ENCODE measurements around the gene BARX1. TPM values are rescaled to one million over a fixed set of nuclear protein-coding genes. Genes with fewer than 3 reads are reported as not detected.

Gene BARX1
- total and polyA plus RNA-seq, 12 donors = 0.32 TPM; not detected in 11

DNA sequence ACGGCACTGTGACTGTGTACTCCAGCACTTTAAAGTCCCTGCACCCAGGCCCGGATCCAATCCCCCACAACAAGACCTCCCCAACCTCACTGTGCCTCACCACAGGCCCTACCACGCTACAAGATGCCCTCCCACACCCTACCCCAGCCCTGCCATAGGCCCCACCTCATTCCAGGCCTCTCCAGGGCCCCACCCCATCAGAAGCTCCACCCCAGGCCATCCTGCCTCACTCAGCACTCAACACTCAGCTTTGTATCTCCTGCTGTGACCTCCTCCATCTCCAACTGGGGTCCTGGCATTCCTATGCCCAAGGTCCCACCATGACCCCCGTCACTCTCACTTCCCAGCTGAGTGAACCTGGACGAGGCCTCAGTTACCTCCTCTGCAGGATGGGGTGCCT lies 38.8 kb downstream of the BARX1 start:
- no peaks in the 10 kb centered on the region for H3K27me3 ChIP-seq
- no peaks in the 10 kb centered on the region for H3K9me3 ChIP-seq (replicated peaks in 1 of 3)
- no peak overlapping the region for H3K4me3 ChIP-seq
- intact Hi-C loops (cut with DNase I) = no loop called here
- TF ChIP-seq, protein P1, sequence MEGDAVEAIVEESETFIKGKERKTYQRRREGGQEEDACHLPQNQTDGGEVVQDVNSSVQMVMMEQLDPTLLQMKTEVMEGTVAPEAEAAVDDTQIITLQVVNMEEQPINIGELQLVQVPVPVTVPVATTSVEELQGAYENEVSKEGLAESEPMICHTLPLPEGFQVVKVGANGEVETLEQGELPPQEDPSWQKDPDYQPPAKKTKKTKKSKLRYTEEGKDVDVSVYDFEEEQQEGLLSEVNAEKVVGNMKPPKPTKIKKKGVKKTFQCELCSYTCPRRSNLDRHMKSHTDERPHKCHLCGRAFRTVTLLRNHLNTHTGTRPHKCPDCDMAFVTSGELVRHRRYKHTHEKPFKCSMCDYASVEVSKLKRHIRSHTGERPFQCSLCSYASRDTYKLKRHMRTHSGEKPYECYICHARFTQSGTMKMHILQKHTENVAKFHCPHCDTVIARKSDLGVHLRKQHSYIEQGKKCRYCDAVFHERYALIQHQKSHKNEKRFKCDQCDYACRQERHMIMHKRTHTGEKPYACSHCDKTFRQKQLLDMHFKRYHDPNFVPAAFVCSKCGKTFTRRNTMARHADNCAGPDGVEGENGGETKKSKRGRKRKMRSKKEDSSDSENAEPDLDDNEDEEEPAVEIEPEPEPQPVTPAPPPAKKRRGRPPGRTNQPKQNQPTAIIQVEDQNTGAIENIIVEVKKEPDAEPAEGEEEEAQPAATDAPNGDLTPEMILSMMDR (IDR thresholded peaks at IDR 0.05) = no peak
- TF ChIP-seq POLR2A (IDR thresholded peaks at IDR 0.05) = no peak
- 59 to 71% (median 64%) methylated on average over 5 of the region's 5 CpGs for WGBS, 4 donors
- DNase-seq = no peak
- H3K27ac ChIP-seq = no peak overlapping the region
- no peaks in the 10 kb centered on the region for H3K4me1 ChIP-seq (replicated peaks in 1 of 2)
- H3K36me3 ChIP-seq (replicated peaks in 1 of 2) = no peaks in the 10 kb centered on the region

DNA sequence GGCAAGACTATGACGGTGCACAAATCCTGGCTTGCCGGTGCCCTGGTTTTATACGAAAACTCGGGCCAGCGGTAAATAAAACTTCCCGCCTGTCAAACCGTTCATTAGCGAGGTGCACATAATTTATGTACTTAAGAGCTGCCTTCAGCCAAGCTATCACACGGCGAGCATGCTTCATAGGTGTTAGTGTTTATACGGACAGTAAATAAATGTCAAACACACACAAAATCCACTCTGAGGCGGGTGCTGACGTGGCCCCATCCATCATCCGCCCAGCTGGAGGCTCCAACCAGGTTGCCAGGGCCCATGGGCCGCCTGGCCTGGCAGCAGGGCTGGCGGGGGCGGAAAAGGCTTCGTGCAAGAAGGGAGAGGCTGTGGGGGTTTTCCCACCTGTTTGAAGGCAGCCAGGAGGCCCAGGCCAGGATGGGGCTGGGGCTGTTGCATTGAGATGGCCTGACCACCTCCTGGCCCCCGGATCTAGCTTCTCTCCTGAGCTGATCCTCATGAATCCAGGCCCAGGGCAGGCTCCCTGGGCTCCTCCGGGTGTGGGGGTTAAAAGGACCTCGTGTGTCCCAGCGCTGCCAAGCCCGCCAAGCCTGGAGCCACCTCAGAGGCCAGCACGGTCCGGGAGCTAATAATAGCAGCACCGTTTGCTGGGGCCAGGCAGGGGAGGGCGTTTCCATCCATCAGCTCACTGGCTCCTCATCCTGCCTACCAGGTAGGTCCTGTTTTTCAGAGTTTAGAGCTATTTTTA lies 43.2 kb downstream of the BARX1 start:
- Histone ChIP-seq H3K4me3 (no peak overlapping the region), H3K9me3 (replicated peaks in 1 of 3) (no peaks in the 10 kb centered on the region), H3K27ac (no peak overlapping the region), H3K4me1 (replicated peaks in 1 of 2) (no peaks in the 10 kb centered on the region), H3K36me3 (replicated peaks in 1 of 2) (no peaks in the 10 kb centered on the region), H3K27me3 (no peaks in the 10 kb centered on the region)
- intact Hi-C loops (cut with DNase I) = no loop called here
- DNase-seq = no peak
- TF ChIP-seq, protein P1 (IDR thresholded peaks at IDR 0.05) = no peak
- no peak for TF ChIP-seq POLR2A (IDR thresholded peaks at IDR 0.05)
- WGBS, 4 donors = 57 to 72% (median 66%) methylated on average over 18 to 27 of the region's 27 CpGs

DNA sequence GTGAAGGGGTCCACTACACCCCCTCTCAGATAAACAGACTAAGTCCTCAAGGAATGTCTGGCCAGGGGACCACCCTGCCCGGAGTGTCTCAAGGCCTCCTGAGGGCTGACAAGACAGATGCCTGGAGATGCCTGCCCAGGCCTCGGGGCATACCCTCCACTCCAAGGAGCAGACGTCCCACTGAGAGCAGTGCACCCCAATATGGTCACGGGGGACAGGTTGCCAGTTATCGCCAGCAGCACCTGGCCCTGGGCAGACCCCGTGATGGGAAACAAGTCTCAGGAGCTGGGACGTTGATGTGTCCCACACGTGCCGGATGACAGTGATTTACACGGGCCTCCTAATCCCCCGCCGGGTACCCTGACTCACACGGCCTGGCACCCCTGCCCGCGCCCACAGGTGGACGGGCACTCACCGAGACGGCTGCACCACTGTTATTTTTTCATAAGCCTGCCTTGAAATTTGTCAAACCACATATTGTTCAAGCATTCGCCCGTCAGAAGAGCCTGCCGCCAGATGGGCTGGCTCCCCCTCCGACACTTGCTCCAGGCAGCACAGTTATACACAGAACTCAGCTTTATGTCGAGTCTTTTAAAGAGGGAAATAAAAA lies 43.9 kb downstream of the BARX1 start:
- Histone ChIP-seq H3K27me3 (no peaks in the 10 kb centered on the region), H3K27ac (no peak overlapping the region), H3K9me3 (replicated peaks in 1 of 3) (no peaks in the 10 kb centered on the region), H3K4me1 (replicated peaks in 1 of 2) (no peaks in the 10 kb centered on the region), H3K36me3 (replicated peaks in 1 of 2) (no peaks in the 10 kb centered on the region), H3K4me3 (no peak overlapping the region)
- TF ChIP-seq, protein P1 (IDR thresholded peaks at IDR 0.05) = no peak
- no peak for TF ChIP-seq POLR2A (IDR thresholded peaks at IDR 0.05)
- DNase-seq = no peak
- intact Hi-C loops (cut with DNase I) = no loop called here
- WGBS, 4 donors = 79 to 90% (median 86%) methylated on average over 16 to 23 of the region's 23 CpGs

DNA sequence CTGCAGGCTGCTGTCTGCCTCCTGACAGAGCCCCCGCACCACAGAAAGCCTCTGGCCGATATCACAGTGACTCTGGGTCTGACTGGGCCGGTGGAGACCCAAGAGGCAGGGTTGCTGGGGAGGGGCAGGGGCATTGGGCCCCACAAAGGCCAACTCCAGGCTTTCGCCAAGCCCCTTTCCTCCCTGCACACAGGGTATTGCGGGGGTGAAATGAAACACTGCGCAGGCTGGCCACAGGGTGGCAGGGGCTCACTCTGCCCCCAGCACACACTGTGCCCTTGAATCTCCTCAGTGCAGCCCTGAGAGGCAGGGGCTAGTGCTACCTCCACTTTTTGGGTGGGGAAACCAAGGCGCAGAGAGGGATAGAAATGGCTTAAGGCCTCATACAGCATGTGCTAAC lies 44.6 kb downstream of the BARX1 start:
- Histone ChIP-seq H3K36me3 (replicated peaks in 1 of 2) (no peaks in the 10 kb centered on the region), H3K27me3 (no peaks in the 10 kb centered on the region), H3K4me1 (replicated peaks in 1 of 2) (no peaks in the 10 kb centered on the region), H3K27ac (no peak overlapping the region), H3K9me3 (replicated peaks in 1 of 3) (no peaks in the 10 kb centered on the region), H3K4me3 (no peak overlapping the region)
- 86 to 93% (median 93%) methylated on average over 3 to 7 of the region's 7 CpGs; no CpG with 5 or more reads in 1 of the 4 donors for WGBS, 4 donors
- intact Hi-C loops (cut with DNase I) = no loop called here
- TF ChIP-seq POLR2A (IDR thresholded peaks at IDR 0.05) = no peak
- TF ChIP-seq, protein P1 (IDR thresholded peaks at IDR 0.05) = no peak
- no peak for DNase-seq
